HepG2 (cell line): ENCODE data around the gene MCM8. TPM values are rescaled to one million over a fixed set of nuclear protein-coding genes. Genes with fewer than 3 reads are reported as not detected.

Experiments used
- ATAC-seq: fragments of 200-7000 bp; cut with Tn5 transposase; 3 replicates; pipeline ENCODE4 v1.9.1; 2020; ENCODE audit warnings: mild to moderate bottlenecking, moderate library complexity
- BruUV-seq: library from RNA; stranded (reverse); fragments of 400-500 nt; replicated peaks from 2 replicates; lab custom pipeline; 2021; lab: Mats Ljungman, UMichigan
- CTCF ChIA-PET: fragments of 300-600 bp; formaldehyde crosslinking; extraction: SDS; loops from one replicate; lab custom pipeline; 2021; ENCODE audit warnings: low total read pairs, inconsistent platforms, low intra/inter-chr PET ratio; lab: Yijun Ruan, JAX
- POLR2A ChIA-PET: fragments of 350-600 bp; sonication (Branson Sonifier 250); formaldehyde crosslinking; loops from one replicate; lab custom pipeline; 2020; ENCODE audit warnings: antibody characterized with exemption, inconsistent platforms; lab: Yijun Ruan, JAX
- DNase-seq: peaks from one replicate; pipeline ENCODE4 v3.0.0-alpha.2; 2015; ENCODE audit warnings: low spot score
- FAIRE-seq: peaks from 3 replicates; lab custom pipeline; 2011; peaks lifted over from hg19 to GRCh38; lab: Jason Lieb, UNC
- H2AFZ ChIP-seq: one replicate; pipeline ENCODE4 v1.6.1; 2011; ENCODE audit warnings: low read length, inconsistent platforms
- H3K27ac ChIP-seq: fragments of 300-600 bp; 3 replicates; pipeline ENCODE4 v1.8.0; 2011; ENCODE audit warnings: mixed run types, mild to moderate bottlenecking, mixed read lengths, low read length, inconsistent platforms; ENCODE audit not compliant: insufficient read depth; ENCODE audit errors: extremely low read length
- H3K27me3 ChIP-seq, 2 experiments: fragments of 200-600 bp in 1 of 2; 2 replicates in 1 of 2; 3 replicates in 1 of 2; pipeline versions ENCODE4 v1.6.0 to v1.8.0; 2011; ENCODE audit warnings: low read length in 2 of 2, mild to moderate bottlenecking in 2 of 2, moderate library complexity in 2 of 2, inconsistent platforms in 1 of 2; ENCODE audit not compliant: insufficient read depth in 2 of 2, control insufficient read depth in 1 of 2
- H3K36me3 ChIP-seq, 2 experiments: fragments of 200-600 bp in 1 of 2; replicated peaks in 1 of 2; 2 replicates in 1 of 2; 3 replicates in 1 of 2; pipeline versions ENCODE4 v1.5.1 to v1.8.0; 2011; ENCODE audit warnings: low read length in 2 of 2, inconsistent platforms in 1 of 2; ENCODE audit not compliant: insufficient read depth in 2 of 2, control insufficient read depth in 1 of 2
- H3K4me1 ChIP-seq: 2 replicates; pipeline ENCODE4 v1.5.1; 2012; ENCODE audit warnings: low read length, inconsistent platforms; ENCODE audit not compliant: insufficient read depth
- H3K4me2 ChIP-seq: 2 replicates; pipeline ENCODE4 v1.6.0; 2011; ENCODE audit warnings: low read depth, low read length, inconsistent platforms
- H3K4me3 ChIP-seq, 3 experiments: fragments of 200-600 bp in 1 of 3; sonication (generic), shearing (Covaris generic) in 1 of 3; replicated peaks in 1 of 3; 2 replicates each; pipeline ENCODE4 v1.5.1; 2011 to 2016; ENCODE audit warnings: low read length in 3 of 3, inconsistent platforms in 2 of 3, low read depth in 2 of 3, mild to moderate bottlenecking in 2 of 3, control low read depth in 1 of 3, mixed read lengths in 1 of 3; ENCODE audit not compliant: insufficient read depth in 1 of 3
- H3K79me2 ChIP-seq: one replicate; pipeline ENCODE4 v1.6.1; 2011; ENCODE audit warnings: low read length, inconsistent platforms; ENCODE audit not compliant: insufficient read depth
- H3K9ac ChIP-seq: 2 replicates; pipeline ENCODE4 v1.6.0; 2011; ENCODE audit warnings: mild to moderate bottlenecking, low read depth, low read length, inconsistent platforms; ENCODE audit not compliant: insufficient read depth
- H3K9me3 ChIP-seq: 2 replicates; pipeline ENCODE4 v1.5.1; 2012; ENCODE audit warnings: mild to moderate bottlenecking, low read length
- H4K20me1 ChIP-seq: 2 replicates; pipeline ENCODE4 v1.6.0; 2011; ENCODE audit warnings: inconsistent platforms, mild to moderate bottlenecking, low read length, moderate library complexity; ENCODE audit not compliant: insufficient read depth
- ARID2 ChIP-seq: sonication (generic); formaldehyde crosslinking; IDR thresholded peaks from 2 replicates; pipeline ENCODE4 v1.8.1; 2022; ENCODE audit warnings: mild to moderate bottlenecking, missing genetic modification reagents, borderline replicate concordance
- ATF4 ChIP-seq, 2 experiments: fragments of 450-650 bp in 1 of 2; sonication (generic) in 1 of 2; formaldehyde crosslinking; IDR thresholded peaks; 2 replicates each; pipeline versions ENCODE4 v1.5.0 to v1.8.0; 2020 to 2022; ENCODE audit warnings: mild to moderate bottlenecking in 1 of 2, missing genetic modification reagents in 1 of 2
- FUBP1 ChIP-seq: sonication (generic); formaldehyde crosslinking; IDR thresholded peaks from 2 replicates; pipeline ENCODE4 v1.5.1; 2020; ENCODE audit warnings: missing genetic modification reagents, mild to moderate bottlenecking, borderline replicate concordance
- HES4 ChIP-seq: sonication (generic); formaldehyde crosslinking; IDR thresholded peaks from 2 replicates; pipeline ENCODE4 v1.9.0; 2021; ENCODE audit warnings: mild to moderate bottlenecking, missing genetic modification reagents, borderline replicate concordance
- IKZF1 ChIP-seq: fragments of 450-650 bp; IDR thresholded peaks from 2 replicates; pipeline ENCODE4 v1.7.1; 2016
- MYC ChIP-seq: sonication (generic); formaldehyde crosslinking; IDR thresholded peaks from 2 replicates; pipeline ENCODE4 v1.9.0; 2021; ENCODE audit warnings: missing genetic modification reagents, borderline replicate concordance
- MZF1 ChIP-seq: sonication (generic); formaldehyde crosslinking; IDR thresholded peaks from 2 replicates; pipeline ENCODE4 v1.8.1; 2023; ENCODE audit warnings: mild to moderate bottlenecking, missing genetic modification reagents, borderline replicate concordance
- PHF8 ChIP-seq: sonication (generic); formaldehyde crosslinking; IDR thresholded peaks from 2 replicates; pipeline ENCODE4 v1.5.0; 2020; ENCODE audit warnings: missing genetic modification reagents
- POLR2A ChIP-seq, 2 experiments: IDR thresholded peaks; 2 replicates each; pipeline ENCODE4 v1.6.1; 2011; ENCODE audit warnings: low read depth in 2 of 2, low read length in 2 of 2, mild to moderate bottlenecking in 1 of 2, moderate library complexity in 1 of 2; ENCODE audit not compliant: insufficient read depth in 1 of 2
- RBFOX2 ChIP-seq: fragments of 200-400 bp; formaldehyde crosslinking; IDR thresholded peaks from 2 replicates; pipeline ENCODE4 v1.6.1; 2017; ENCODE audit warnings: low read depth, mild to moderate bottlenecking, low read length
- RFXAP ChIP-seq: sonication (generic); formaldehyde crosslinking; IDR thresholded peaks from 2 replicates; pipeline ENCODE4 v1.4.0; 2020; ENCODE audit warnings: missing genetic modification reagents, borderline replicate concordance
- SNAI1 ChIP-seq: sonication (generic); formaldehyde crosslinking; IDR thresholded peaks from 2 replicates; pipeline ENCODE4 v1.5.0; 2020; ENCODE audit warnings: mild to moderate bottlenecking, missing genetic modification reagents, borderline replicate concordance
- TGIF2 ChIP-seq: IDR thresholded peaks from 2 replicates; pipeline ENCODE4 v1.6.1; 2016; ENCODE audit warnings: control low read depth, missing compliant biosample characterization
- ZNF235 ChIP-seq: sonication (generic); formaldehyde crosslinking; IDR thresholded peaks from 2 replicates; pipeline ENCODE4 v1.8.1; 2023; ENCODE audit warnings: mild to moderate bottlenecking, missing genetic modification reagents, borderline replicate concordance
- ZNF263 ChIP-seq: sonication (generic); formaldehyde crosslinking; IDR thresholded peaks from 2 replicates; pipeline ENCODE4 v1.4.0; 2020; ENCODE audit warnings: missing genetic modification reagents
- ZNF34 ChIP-seq: sonication (generic); formaldehyde crosslinking; IDR thresholded peaks from 2 replicates; pipeline ENCODE4 v1.4.0; 2020; ENCODE audit warnings: mild to moderate bottlenecking, missing genetic modification reagents, borderline replicate concordance
- ZNF441 ChIP-seq: sonication (generic); formaldehyde crosslinking; IDR thresholded peaks from 2 replicates; pipeline ENCODE4 v1.7.0; 2021; ENCODE audit warnings: missing genetic modification reagents, borderline replicate concordance
- ZNF781 ChIP-seq: sonication (generic); formaldehyde crosslinking; IDR thresholded peaks from 2 replicates; pipeline ENCODE4 v1.5.1; 2020; ENCODE audit warnings: borderline replicate concordance, mild to moderate bottlenecking, missing genetic modification reagents; ENCODE audit errors: not compliant biosample characterization
- WGBS: methylation state at CpG from one replicate; pipeline ENCODE4 v1.1.6; 2017; ENCODE audit warnings: low lambda C conversion rate; 5-methylcytosine and 5-hydroxymethylcytosine counted together
- in situ Hi-C: cut with HindIII; loops from 2 replicates; pipeline ENCODE4 v1.10.0; 2017; ENCODE audit warnings: low pct_unique_long_range_greater_than_20kb; ENCODE audit not compliant: extremely low pct_ligation_motif_present
- intact Hi-C: fragments of 100-400 bp; cut with micrococcal nuclease; formaldehyde crosslinking; loops from one replicate; pipeline ENCODE4 v1.10.0; 2022; ENCODE audit not compliant: unreplicated experiment
- polyA plus RNA-seq, 8 experiments: library from polyadenylated mRNA; depleted of rRNA in 3 of 8; stranded (reverse) in 7 of 8; unstranded in 1 of 8; fragments of >200 nt; fragmentation: Illumina TruSeq in 4 of 8; extraction: Trizol in 4 of 8; gene quantifications; 2 replicates each; pipeline versions ENCODE4 v1.2.1 to v1.2.3, GENCODE V29; 2011 to 2016; ENCODE audit warnings: low read depth in 4 of 8, missing spikeins in 1 of 8, mixed read lengths in 1 of 8; ENCODE audit not compliant: insufficient read depth in 1 of 8
- total RNA-seq, 5 experiments: library from RNA; depleted of rRNA; stranded (reverse); fragments of >200 nt; fragmentation: Illumina TruSeq; extraction: Trizol; gene quantifications; 2 replicates each; pipeline ENCODE4 v1.2.3, GENCODE V29; 2016; ENCODE audit warnings: low read depth in 1 of 5
- TF ChIP-seq, protein P1 (sequence below): sonication (generic); formaldehyde crosslinking; IDR thresholded peaks from 2 replicates; pipeline ENCODE4 v1.4.0; 2020; ENCODE audit warnings: missing genetic modification reagents
- TF ChIP-seq, protein P2 (sequence below): sonication (generic); formaldehyde crosslinking; IDR thresholded peaks from 2 replicates; pipeline ENCODE4 v1.4.0; 2020; ENCODE audit warnings: missing genetic modification reagents; ENCODE audit errors: not compliant biosample characterization

Gene MCM8
- total and polyA plus RNA-seq, 2 of the 13 experiments (the other 11 are each of a cell fraction or from before 2014, with no cell fraction given): 11.5 to 59.3 TPM

DNA sequence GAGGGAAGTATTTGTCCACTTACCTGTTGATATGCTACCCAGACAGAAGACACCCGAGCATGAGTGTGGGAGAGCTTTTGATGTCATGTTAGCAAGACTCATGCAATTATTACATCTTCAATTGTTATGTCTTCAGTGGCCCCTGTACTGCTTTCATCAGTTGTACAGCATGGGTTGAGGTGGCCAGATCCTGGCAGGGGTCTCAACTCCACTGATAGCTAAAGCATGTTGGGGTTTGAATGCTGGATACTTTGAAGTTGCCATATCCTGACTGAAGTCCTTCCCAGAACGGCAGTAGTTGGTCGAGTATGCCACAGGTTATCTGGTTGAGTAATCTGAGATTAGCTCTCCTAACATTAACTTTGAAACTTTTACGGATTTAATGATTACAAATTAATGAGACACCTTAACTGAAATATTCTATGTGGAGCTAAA lies 56.7 kb downstream of the MCM8 start:
- no peaks in the 10 kb centered on the region; a peak in 1 of 5 replicates for H3K27me3 ChIP-seq
- H2AFZ ChIP-seq: no peak overlapping the region
- H3K27ac ChIP-seq: peak overlapping the region; percentile 71
- BruUV-seq: TSS peak; percentile 51
- ChIA-PET CTCF (no interaction called here), POLR2A (interaction anchor here (0.8 to 2.7 kb wide), 7 partner anchors 11 to 795 kb away, joined by 3 to 13 read pairs (median 5); partner anchors contain the start of gene LRRN4)
- H3K4me2 ChIP-seq: peak overlapping the region; percentile 87
- DNase-seq (peak; percentile 65), FAIRE-seq (no peak), ATAC-seq (peak; percentile 11)
- WGBS: 2% methylated on average over 4 of the region's 4 CpGs
- H3K36me3 ChIP-seq: peaks cover 10 to 24% of the 10 kb centered on the region in 2 experiments
- H4K20me1 ChIP-seq: peaks cover 52% of the 10 kb centered on the region
- intact Hi-C loops (loop anchor here (1.0 kb wide), 1 partner anchor 70 kb away; no protein-coding TSS in a partner anchor), in situ Hi-C loops (no loop called here)
- peaks cover 53% of the 10 kb centered on the region for H3K79me2 ChIP-seq
- H3K4me3 ChIP-seq: peak overlapping the region; percentile 86 to 98 (median 97)
- H3K4me1 ChIP-seq: peaks cover 45% of the 10 kb centered on the region
- H3K9ac ChIP-seq: peak overlapping the region; percentile 92
- no peaks in the 10 kb centered on the region for H3K9me3 ChIP-seq
- no peak for TF ChIP-seq ZNF235
- TF ChIP-seq ZNF34: 0 out of 2 replicates have a peak, but pooled peaks have one; percentile 7
- TF ChIP-seq, protein P1, sequence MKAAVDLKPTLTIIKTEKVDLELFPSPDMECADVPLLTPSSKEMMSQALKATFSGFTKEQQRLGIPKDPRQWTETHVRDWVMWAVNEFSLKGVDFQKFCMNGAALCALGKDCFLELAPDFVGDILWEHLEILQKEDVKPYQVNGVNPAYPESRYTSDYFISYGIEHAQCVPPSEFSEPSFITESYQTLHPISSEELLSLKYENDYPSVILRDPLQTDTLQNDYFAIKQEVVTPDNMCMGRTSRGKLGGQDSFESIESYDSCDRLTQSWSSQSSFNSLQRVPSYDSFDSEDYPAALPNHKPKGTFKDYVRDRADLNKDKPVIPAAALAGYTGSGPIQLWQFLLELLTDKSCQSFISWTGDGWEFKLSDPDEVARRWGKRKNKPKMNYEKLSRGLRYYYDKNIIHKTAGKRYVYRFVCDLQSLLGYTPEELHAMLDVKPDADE (CRISPR knock-in tag): peak; percentile 69; the same call in 1 of the 2 replicates
- peak; percentile 29 for TF ChIP-seq ZNF781
- no peak for TF ChIP-seq IKZF1
- peak in 1 of 2 experiments; percentile 38; a peak in 1 of 4 replicates for TF ChIP-seq ATF4 (CRISPR knock-in tag; IDR thresholded peaks at IDR 0.05)
- peak; percentile 61; the same call in 1 of the 2 replicates for TF ChIP-seq RBFOX2
- TF ChIP-seq, protein P2, sequence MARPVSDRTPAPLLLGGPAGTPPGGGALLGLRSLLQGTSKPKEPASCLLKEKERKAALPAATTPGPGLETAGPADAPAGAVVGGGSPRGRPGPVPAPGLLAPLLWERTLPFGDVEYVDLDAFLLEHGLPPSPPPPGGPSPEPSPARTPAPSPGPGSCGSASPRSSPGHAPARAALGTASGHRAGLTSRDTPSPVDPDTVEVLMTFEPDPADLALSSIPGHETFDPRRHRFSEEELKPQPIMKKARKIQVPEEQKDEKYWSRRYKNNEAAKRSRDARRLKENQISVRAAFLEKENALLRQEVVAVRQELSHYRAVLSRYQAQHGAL (CRISPR knock-in tag): peak; percentile 21
- TF ChIP-seq PHF8 (CRISPR knock-in tag): peak; percentile 9; the same call in 1 of the 2 replicates
- 0 out of 2 replicates have a peak, but pooled peaks have one; percentile 9 for TF ChIP-seq ARID2 (CRISPR knock-in tag)
- 0 out of 2 replicates have a peak, but pooled peaks have one; percentile 19 for TF ChIP-seq ZNF441
- TF ChIP-seq MYC: no peak
- no peak for TF ChIP-seq ZNF263 (CRISPR knock-in tag)
- no peak for TF ChIP-seq HES4 (CRISPR knock-in tag)
- TF ChIP-seq RFXAP: 0 out of 2 replicates have a peak, but pooled peaks have one; percentile 42
- no peak for TF ChIP-seq FUBP1 (CRISPR knock-in tag)
- peak; percentile 32; the same call in 1 of the 2 replicates for TF ChIP-seq SNAI1 (CRISPR knock-in tag)
- TF ChIP-seq TGIF2 (CRISPR knock-in tag): peak; percentile 8; the same call in 1 of the 2 replicates
- TF ChIP-seq MZF1: no peak
- TF ChIP-seq POLR2A (IDR thresholded peaks at IDR 0.05; ENCODE audit: insufficient read depth in 1 of 2, low read depth in 2 of 2, low read length in 2 of 2): peak in 1 of 2 experiments; percentile 50; a peak in 1 of 4 replicates
